ENCODE data around the gene PLEK2. TPM values are rescaled to one million over a fixed set of nuclear protein-coding genes. Genes with fewer than 3 reads are reported as not detected.

The PLEK2 gene
- polyA plus RNA-seq, 2 of the 4 experiments (the other 2 are of a cell fraction), result 14.6 to 14.7 TPM

DNA sequence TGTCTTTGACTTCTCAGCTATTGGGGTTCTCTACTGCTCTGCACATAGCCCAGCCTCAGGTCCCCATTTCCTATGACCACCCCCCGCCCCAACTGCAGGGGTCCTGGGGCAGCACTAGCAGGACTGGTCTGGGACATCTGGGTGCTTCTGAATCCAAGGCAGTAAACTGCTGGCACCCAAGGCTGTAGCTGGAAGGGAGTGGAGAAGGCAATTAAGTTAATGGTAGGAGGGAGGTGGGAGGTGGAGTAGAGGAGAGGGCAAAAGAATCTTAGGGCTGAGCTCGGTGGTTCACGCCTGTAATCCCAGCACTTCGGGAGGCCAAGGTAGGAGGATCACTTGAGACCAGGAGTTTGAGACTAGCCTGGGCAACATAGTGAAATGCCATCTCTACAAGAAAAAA, 11.5 kb downstream of the PLEK2 start (continued):
- TF ChIP-seq SMC3 (IDR thresholded peaks at IDR 0.05) (no peak), POLR2AphosphoS2 (conservative IDR thresholded peaks at IDR 0.05; ENCODE audit: low read length) (no peak)

DNA sequence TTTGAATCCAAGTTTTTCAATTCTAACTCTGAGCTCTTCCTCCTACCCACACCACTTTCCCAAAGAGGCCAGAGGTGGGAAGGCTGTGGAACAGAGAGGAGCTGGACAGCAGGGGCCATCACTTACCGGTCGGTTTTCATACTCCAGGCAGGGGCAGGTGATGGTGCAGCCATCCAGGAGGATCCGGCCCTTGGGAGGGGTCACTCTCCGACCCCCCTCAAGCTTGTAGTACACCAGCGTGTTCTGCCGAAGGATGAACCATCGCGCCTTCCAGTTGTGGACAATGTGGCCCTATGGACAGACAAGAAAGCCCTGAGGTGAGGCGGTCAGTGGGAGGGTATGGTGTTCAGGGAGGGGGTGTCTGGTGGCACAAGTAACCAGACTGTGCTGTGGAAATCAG, 14.4 kb downstream of the PLEK2 start:
- no peak for FAIRE-seq
- no peak for TF ChIP-seq HOXB5 (CRISPR knock-in tag; IDR thresholded peaks at IDR 0.05)
- TF ChIP-seq, protein P1, sequence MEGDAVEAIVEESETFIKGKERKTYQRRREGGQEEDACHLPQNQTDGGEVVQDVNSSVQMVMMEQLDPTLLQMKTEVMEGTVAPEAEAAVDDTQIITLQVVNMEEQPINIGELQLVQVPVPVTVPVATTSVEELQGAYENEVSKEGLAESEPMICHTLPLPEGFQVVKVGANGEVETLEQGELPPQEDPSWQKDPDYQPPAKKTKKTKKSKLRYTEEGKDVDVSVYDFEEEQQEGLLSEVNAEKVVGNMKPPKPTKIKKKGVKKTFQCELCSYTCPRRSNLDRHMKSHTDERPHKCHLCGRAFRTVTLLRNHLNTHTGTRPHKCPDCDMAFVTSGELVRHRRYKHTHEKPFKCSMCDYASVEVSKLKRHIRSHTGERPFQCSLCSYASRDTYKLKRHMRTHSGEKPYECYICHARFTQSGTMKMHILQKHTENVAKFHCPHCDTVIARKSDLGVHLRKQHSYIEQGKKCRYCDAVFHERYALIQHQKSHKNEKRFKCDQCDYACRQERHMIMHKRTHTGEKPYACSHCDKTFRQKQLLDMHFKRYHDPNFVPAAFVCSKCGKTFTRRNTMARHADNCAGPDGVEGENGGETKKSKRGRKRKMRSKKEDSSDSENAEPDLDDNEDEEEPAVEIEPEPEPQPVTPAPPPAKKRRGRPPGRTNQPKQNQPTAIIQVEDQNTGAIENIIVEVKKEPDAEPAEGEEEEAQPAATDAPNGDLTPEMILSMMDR (IDR thresholded peaks at IDR 0.05), result no peak
- no peak for TF ChIP-seq BHLHE40 (IDR thresholded peaks at IDR 0.05; ENCODE audit: low read depth, low read length)
- no peak for TF ChIP-seq ZC3H11A (IDR thresholded peaks at IDR 0.05)
- TF ChIP-seq KDM5A (IDR thresholded peaks at IDR 0.05), result no peak
- no peak for TF ChIP-seq MAZ (IDR thresholded peaks at IDR 0.05; ENCODE audit: borderline replicate concordance, low read depth, low read length)
- no peak for TF ChIP-seq RAD21 (conservative IDR thresholded peaks at IDR 0.05 in 1 of 2, IDR thresholded peaks at IDR 0.05 in 1 of 2)
- TF ChIP-seq, protein P2, sequence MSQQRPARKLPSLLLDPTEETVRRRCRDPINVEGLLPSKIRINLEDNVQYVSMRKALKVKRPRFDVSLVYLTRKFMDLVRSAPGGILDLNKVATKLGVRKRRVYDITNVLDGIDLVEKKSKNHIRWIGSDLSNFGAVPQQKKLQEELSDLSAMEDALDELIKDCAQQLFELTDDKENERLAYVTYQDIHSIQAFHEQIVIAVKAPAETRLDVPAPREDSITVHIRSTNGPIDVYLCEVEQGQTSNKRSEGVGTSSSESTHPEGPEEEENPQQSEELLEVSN (IDR thresholded peaks at IDR 0.05; ENCODE audit: borderline replicate concordance, low read depth), result no peak
- no peak for TF ChIP-seq MYC (IDR thresholded peaks at IDR 0.05; ENCODE audit: borderline replicate concordance, low read length)
- TF ChIP-seq, protein P3, sequence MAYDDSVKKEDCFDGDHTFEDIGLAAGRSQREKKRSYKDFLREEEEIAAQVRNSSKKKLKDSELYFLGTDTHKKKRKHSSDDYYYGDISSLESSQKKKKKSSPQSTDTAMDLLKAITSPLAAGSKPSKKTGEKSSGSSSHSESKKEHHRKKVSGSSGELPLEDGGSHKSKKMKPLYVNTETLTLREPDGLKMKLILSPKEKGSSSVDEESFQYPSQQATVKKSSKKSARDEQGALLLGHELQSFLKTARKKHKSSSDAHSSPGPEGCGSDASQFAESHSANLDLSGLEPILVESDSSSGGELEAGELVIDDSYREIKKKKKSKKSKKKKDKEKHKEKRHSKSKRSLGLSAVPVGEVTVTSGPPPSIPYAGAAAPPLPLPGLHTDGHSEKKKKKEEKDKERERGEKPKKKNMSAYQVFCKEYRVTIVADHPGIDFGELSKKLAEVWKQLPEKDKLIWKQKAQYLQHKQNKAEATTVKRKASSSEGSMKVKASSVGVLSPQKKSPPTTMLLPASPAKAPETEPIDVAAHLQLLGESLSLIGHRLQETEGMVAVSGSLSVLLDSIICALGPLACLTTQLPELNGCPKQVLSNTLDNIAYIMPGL (CRISPR knock-in tag; IDR thresholded peaks at IDR 0.05; ENCODE audit: borderline replicate concordance), result no peak
- TF ChIP-seq ZNF302 (CRISPR knock-in tag; IDR thresholded peaks at IDR 0.05), result no peak
- TF ChIP-seq FOSL2 (IDR thresholded peaks at IDR 0.05), result no peak
- no peak for TF ChIP-seq FOSL2 (CRISPR knock-in tag; IDR thresholded peaks at IDR 0.05)
- Histone ChIP-seq H3K4me1 (no peaks in the 10 kb centered on the region), H3K9me3 (no peaks in the 10 kb centered on the region), H3K4me3 (no peak overlapping the region), H3K4me2 (no peak overlapping the region), H3K27ac (no peak overlapping the region)
- CTCF ChIA-PET, result interaction anchor here (0.6 to 1.1 kb wide), 3 partner anchors 11 to 307 kb away, joined by 3 read pairs; no protein-coding TSS in a partner anchor
- 91% methylated on average over 9 of the region's 9 CpGs for WGBS (ENCODE audit: missing lambda C conversion rate)
- ATAC-seq, result no peak
- no peak for DNase-seq (ENCODE audit: low read depth in 1 of 2, low spot score in 1 of 2)
- POLR2A ChIA-PET, result no interaction called here

DNA sequence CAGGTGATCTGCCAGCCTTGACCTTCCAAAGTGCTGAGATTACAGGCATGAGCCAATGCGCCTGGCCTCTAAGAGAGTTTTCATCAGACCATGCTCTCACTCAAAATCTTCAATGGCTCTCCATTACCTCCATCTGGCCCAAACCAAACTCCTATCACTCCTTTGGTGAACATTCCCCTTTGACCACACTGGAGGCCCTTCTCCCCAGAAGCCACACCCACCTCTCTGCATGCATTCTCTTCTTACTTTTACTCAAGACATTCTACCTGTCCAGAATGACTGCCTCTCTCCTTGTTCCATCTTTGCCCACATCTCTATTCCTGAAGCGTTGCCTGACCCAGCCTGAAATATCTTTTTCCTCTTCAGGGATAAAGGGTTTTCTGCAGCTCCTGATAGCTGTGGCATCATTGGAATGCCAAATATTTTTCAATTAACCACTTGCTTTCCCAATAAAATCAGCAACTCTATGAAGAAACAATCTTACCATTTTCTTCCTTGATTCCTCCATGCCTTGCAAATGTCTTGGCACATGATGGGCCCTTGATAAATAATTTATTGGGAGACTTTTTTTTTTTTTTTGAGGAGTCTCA, 15.5 kb downstream of the PLEK2 start:
- H3K27ac ChIP-seq, result no peak overlapping the region
- H3K9me3 ChIP-seq, result no peaks in the 10 kb centered on the region
- no peak overlapping the region for H3K4me2 ChIP-seq
- no peak for FAIRE-seq
- TF ChIP-seq MAFK (IDR thresholded peaks at IDR 0.05; ENCODE audit: partially characterized antibody), result no peak
- no peak for TF ChIP-seq TP53 (CRISPR knock-in tag; IDR thresholded peaks at IDR 0.05)
- no peak for TF ChIP-seq JUN (IDR thresholded peaks at IDR 0.05)
- TF ChIP-seq CHD2 (IDR thresholded peaks at IDR 0.05; ENCODE audit: low read length, partially characterized antibody), result no peak
- TF ChIP-seq, protein P4, sequence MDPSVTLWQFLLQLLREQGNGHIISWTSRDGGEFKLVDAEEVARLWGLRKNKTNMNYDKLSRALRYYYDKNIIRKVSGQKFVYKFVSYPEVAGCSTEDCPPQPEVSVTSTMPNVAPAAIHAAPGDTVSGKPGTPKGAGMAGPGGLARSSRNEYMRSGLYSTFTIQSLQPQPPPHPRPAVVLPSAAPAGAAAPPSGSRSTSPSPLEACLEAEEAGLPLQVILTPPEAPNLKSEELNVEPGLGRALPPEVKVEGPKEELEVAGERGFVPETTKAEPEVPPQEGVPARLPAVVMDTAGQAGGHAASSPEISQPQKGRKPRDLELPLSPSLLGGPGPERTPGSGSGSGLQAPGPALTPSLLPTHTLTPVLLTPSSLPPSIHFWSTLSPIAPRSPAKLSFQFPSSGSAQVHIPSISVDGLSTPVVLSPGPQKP (IDR thresholded peaks at IDR 0.05; ENCODE audit: low read depth, low read length), result no peak
- no peak for TF ChIP-seq POLR2AphosphoS2 (conservative IDR thresholded peaks at IDR 0.05; ENCODE audit: low read length)
- no peak for TF ChIP-seq HOXA7 (CRISPR knock-in tag; IDR thresholded peaks at IDR 0.05)
- no peak for TF ChIP-seq CBX2 (IDR thresholded peaks at IDR 0.05; ENCODE audit: borderline replicate concordance, low read depth)
- TF ChIP-seq MYC (IDR thresholded peaks at IDR 0.05; ENCODE audit: borderline replicate concordance, low read length), result no peak
- TF ChIP-seq, protein P2 (IDR thresholded peaks at IDR 0.05; ENCODE audit: borderline replicate concordance, low read depth), result no peak
- no peak for TF ChIP-seq CHD4 (IDR thresholded peaks at IDR 0.05; ENCODE audit: borderline replicate concordance)
- TF ChIP-seq POLR2A (IDR thresholded peaks at IDR 0.05; ENCODE audit: low read length), result no peak
- TF ChIP-seq, protein P5, sequence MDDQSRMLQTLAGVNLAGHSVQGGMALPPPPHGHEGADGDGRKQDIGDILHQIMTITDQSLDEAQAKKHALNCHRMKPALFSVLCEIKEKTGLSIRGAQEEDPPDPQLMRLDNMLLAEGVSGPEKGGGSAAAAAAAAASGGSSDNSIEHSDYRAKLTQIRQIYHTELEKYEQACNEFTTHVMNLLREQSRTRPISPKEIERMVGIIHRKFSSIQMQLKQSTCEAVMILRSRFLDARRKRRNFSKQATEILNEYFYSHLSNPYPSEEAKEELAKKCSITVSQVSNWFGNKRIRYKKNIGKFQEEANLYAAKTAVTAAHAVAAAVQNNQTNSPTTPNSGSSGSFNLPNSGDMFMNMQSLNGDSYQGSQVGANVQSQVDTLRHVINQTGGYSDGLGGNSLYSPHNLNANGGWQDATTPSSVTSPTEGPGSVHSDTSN (IDR thresholded peaks at IDR 0.05), result no peak
- TF ChIP-seq SMC3 (IDR thresholded peaks at IDR 0.05), result no peak
- no peak for TF ChIP-seq EP300 (IDR thresholded peaks at IDR 0.05)
- TF ChIP-seq RAD21 (conservative IDR thresholded peaks at IDR 0.05 in 1 of 2, IDR thresholded peaks at IDR 0.05 in 1 of 2), result no peak
- no peak for TF ChIP-seq RCOR1 (IDR thresholded peaks at IDR 0.05; ENCODE audit: low read depth, low read length)
- TF ChIP-seq ZFP36 (IDR thresholded peaks at IDR 0.05; ENCODE audit: borderline replicate concordance, partially characterized antibody), result no peak
- ChIA-PET CTCF (interaction anchor here (0.8 to 1.1 kb wide), 2 partner anchors 23 to 175 kb away, joined by 3 to 4 read pairs; no protein-coding TSS in a partner anchor), POLR2A (interaction anchor here (0.7 kb wide), 1 partner anchor 43 kb away, joined by 3 read pairs; no protein-coding TSS in a partner anchor)
- no peak for ATAC-seq
- no peak for DNase-seq (ENCODE audit: low read depth in 1 of 2, low spot score in 1 of 2)
- H3K4me1 ChIP-seq, result no peaks in the 10 kb centered on the region
- WGBS (ENCODE audit: missing lambda C conversion rate), result 81% methylated on average over 2 of the region's 2 CpGs
- H3K4me3 ChIP-seq, result no peak overlapping the region
